HG03095 (cell line): ENCODE data around the gene STUB1.

Source experiments
- ATAC-seq: cut with Tn5 transposase; IDR thresholded peaks from one replicate; pipeline ENCODE4 v1.9.1; 2021; ENCODE audit warnings: moderate library complexity; ENCODE audit not compliant: unreplicated experiment

The STUB1 gene

DNA sequence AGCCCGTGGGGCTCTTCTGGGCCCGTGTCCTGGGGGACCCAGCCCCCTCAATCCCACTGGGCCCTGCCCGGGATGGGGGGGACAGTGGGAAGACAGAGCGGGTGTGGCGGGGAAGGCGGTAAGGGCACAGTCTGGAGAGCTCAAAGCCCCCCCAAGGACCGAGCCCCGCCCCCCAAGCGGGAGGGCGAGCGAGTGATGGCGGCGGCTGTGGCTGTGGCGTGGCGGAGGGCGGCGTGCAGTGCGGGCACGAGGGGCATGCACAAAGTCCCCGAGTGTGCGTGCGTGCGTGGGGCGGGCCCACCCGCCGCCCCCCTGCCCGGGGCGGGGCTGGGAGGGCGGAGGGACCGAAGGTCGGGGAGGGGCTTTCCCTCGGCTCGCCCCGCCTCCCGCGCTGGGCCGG is 13.6 kb downstream of the STUB1 start:
- ATAC-seq = no peak

- ATAC-seq = no peak
Observed at GRCh38 chr16:694187-694862, 14.1 kb downstream of the STUB1 start.

GRCh38 chr16:694863-695354 is 14.7 kb downstream of the STUB1 start:
- ATAC-seq = no peak

DNA sequence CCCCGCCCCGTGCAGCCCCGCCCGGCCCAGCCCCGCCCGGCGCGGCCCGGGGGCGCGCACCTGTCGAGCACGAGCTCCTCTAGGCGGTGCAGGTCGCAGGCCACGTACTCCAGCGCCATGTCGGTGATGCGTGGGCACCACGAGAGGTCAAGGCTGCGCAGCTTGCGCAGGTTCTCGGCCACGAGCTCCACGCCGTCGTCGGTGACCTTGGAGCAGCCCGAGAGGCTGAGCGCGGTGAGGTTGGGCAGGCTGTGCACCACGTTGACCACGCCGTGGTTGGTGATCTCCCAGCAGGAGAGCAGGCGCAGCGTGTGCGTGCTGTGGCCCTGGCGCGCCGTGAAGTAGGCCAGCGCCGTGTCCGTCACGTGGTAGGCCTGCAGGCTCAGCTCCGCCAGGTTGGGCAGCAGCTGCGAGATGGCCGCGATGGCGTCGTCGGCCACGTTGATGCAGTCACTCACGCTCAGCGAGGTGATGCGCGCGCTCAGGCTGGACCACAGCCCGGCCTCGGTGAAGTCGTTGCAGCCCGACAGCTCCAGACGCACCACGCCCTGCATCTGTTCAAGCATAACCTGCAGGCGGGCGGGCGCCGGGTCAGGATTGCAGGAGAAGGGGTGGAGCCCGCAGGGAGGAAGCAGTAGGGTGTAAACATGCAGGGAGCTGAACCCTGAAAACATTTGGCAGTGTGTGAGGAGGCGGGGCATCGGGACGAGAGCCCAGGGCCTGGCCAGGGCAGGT is 15.3 kb downstream of the STUB1 start:
- no peak for ATAC-seq

DNA sequence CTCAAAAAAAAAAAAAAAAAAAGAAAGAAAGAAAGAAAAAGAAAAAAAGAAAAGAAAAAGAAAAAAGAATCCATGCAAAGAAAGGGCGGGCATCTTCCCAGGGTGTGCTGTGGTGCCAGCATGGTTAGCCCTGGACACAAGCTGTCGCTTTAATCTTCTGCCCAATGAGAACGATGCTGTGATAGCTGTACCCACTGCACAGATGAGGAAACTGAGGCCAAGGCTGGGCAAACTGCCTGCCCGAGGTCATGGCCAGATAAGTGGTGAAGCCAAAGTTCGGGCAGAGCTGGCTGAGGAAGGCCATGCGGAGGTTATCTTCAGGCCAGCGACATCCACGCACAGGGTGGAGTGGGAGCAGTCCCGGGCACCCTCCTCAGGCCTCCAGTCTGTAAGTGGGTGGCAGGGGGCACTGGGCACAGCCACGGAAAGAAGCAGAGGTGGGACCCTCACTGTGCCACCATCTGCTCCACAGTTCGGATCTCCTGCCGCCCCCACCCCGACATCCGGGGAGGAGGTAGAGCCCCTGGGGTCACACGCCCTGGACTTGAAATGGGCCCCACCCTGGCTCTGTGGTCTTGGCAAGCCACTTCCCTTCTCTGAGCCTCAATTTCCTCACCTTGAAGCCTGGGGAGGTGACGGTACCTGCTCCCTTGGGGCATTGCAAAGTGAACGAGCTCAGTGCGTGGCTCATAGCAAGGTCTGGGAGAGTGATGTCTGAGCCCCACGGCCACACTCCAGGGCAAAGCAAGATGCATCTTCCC is 18.9 kb downstream of the STUB1 start:
- no peak for ATAC-seq

- ATAC-seq = no peak
Observed at GRCh38 chr16:700684-701584, 20.7 kb downstream of the STUB1 start.

DNA sequence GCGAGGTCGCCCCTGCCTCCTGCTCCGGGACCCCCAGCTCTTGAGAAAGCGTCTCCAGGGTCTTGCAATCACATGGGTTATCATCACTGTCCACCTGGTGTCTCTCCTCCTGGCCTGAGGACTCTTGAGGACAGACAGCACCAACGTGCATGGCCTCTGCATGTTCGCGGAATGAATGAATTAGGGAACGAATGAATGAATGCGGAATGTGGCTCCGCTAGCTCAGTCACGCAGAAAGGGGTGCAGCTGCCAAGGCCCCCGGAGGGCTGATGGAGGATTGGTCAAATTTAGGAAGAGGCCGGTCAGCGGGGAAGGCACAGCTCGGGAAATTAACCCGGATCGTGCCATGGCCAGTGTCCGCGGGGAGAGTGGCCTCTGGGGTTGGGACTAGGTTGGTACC is 22.1 kb downstream of the STUB1 start:
- ATAC-seq = no peak

GRCh38 chr16:703406-703805 is 23.2 kb downstream of the STUB1 start:
- ATAC-seq = no peak

- ATAC-seq = no peak
Observed at GRCh38 chr16:704047-704446, 23.8 kb downstream of the STUB1 start.

- no peak for ATAC-seq
Observed at GRCh38 chr16:704552-705380, 24.6 kb downstream of the STUB1 start.

DNA sequence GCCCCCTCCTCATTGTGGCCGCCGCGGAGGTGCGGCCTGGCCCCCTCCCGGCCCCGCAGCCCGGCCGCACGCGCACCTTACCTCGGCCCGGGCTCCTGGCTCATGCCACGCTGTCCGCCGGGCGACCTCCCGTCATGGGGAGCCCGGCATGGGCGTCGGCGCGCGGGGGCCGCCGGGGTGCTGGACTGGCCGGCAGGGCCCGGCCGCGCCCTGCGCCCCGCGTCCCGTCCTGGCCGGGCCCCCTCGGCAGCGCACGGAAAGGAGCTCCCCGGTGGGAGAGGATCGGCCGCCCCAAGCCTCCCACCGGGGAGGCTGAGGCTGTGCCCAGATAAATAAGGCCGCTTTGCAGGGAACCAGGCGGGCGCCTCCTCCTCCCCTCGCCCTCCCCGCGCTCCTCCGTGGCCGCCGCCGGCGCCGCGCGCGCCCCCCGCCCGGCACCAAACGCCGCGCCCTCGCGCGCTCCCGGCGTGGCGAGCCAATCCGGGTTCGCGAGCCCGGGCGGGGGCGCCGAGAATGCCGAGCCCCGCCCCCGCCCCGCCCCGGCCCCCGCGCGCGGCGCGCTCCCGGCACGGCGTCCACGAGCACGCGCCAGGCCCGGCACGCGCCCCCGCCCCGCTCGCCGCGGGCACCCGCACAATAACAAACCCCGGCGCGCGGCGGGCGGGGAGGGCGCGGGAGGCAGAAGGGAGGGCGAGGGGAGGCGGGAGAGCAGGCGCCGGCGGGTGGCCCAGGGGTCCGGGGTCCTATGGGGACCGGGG is 25.4 kb downstream of the STUB1 start, which contains the start of gene FBXL16:
Gene FBXL16 (minus strand): TSS at position 371 of the 758 bp plus-strand sequence. CDS start 8,396 bp downstream, outside the sequence.
- no peak for ATAC-seq

DNA sequence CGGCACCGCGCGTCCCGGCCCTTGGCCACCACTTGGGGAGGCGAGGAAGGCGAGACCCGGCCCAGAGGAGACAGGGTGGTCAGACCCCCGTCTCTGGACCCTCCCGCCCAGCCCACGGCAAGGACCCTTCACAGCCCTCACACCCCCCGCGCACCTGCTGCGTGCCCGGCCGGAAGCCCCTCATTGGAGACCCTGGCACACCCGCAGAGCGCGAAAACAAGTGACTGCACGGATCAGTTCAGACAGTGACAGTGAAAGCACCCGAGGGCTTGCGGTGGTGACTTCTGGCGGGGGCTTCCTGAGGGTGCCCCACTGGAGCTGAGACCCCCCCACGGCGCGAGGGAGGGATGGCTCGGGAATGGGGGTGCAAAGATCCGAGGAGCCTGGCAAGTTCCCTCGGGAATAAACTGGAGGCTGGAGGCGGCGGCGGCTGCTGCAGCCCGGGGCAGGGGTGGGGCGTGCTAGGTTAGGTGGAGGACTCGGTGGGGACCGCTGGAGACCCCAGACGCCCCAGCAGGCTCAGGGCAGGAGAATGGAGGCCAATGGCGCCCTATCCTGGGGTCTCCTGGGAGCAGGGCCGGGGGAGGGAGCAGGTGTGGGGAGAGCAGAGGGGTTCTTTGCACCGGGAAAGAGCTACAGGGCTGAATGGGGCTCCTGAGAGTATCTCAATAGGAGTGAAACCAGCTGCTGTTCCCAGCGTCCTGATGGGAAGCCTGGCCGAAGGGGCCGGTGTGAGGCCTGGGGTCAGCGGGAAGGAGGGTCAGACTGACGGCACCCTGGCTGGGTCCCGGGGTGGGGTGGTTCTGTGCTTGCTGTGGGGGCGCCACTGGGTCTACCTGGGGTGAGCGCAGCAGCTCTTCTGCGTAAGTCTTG is 26.2 kb downstream of the STUB1 start:
- ATAC-seq = no peak

GRCh38 chr16:707062-707538 is 26.9 kb downstream of the STUB1 start:
- ATAC-seq = no peak

- no peak for ATAC-seq
Observed at GRCh38 chr16:708019-708418, 27.8 kb downstream of the STUB1 start.

- ATAC-seq = no peak
Observed at GRCh38 chr16:708959-709358, 28.7 kb downstream of the STUB1 start.

DNA sequence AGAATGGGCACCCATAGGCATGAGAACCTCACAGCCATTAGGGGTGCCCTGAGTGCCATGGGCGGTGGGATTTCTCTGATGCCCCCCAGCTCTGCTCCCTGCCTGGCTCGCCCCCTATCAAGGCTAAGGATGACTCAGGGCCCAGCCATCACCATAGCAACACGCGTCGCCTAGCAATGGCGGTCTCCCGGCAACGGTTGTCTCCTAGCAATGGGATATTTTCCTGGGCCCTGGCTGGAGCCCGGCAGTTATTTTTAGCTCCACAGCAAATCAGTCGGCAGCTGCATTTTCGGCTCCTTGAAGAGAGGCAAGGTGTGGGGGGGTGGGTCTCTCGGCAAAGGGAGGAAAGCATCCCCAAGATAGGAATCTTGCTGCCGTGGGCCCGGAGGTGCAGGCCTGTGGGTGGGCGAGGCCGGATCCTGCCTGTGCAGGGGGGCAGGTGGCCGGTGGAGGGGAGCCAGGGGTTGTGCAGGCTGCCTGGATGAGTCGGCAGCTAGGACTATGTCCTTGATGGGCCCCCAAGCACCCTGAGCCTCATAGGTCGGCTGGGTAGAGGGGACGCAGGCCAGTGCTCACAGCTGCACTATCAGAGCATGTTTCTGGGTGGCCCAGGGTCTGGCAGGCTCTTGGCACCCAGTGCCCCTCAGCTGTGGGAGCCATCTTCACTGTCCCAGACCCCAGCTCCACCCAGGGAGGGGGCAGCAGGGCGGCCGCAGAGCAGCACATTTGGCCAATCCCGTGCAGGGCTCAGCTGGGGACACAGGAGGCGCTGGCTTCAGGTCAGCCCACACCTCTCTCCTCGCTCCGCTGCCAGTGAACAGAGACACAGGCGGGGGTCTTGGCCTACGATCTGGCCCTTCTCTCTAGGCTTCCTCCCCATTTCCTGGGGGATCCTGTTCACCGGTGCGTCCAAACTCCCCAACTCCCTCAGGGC is 29.6 kb downstream of the STUB1 start:
- no peak for ATAC-seq
